VCaP (cell line): Measurements from ENCODE around the gene ADD3.

Experiments
- H3K27ac ChIP-seq: fragments of 450-650 bp; 2 replicates; pipeline ENCODE4 v1.5.1; 2017
- CTCF ChIP-seq: fragments of 450-650 bp; conservative IDR thresholded peaks from 2 replicates; pipeline ENCODE4 v1.5.1; 2017; ENCODE audit warnings: mild to moderate bottlenecking, moderate library complexity

Gene ADD3

DNA sequence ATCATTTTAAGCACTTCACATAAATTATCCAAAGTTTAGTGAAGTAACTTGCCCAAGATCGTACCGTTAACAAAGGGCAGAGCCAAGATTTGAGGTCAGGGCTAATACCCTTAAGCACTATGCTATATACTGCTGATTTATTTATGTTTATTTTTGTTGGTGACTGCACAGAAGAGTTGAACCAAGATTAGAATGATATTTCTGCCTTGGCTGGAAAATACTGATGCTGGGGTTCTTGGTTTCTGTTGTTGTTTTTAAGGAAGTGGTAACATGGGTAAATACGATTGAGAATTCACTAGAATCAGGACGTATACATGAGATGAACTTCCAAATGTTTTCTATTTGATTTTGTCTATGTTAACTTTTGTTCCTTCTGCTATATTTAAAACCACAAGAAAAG is 9.3 kb downstream of the ADD3 start:
- H3K27ac ChIP-seq = no peak overlapping the region
- TF ChIP-seq CTCF = no peak

DNA sequence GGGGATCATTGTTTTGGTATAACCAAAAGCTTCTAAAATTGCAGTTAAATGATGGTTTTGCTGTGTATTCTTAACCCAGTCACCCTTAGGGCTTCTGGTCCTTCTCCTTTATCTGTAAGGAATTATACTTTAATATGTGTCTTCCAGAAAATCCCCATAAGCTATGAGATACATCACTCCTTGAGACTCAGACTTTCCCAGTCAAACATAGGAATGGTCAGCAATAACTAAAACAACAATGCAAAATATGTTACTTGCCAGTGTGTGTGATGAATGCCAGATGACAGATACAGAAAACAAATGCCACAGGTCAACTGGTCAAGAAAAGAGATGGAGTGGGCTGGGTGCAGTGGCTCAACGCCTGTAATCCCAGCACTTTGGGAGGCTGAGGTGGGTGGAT is 10.1 kb downstream of the ADD3 start:
- H3K27ac ChIP-seq = no peak overlapping the region
- TF ChIP-seq CTCF = no peak

DNA sequence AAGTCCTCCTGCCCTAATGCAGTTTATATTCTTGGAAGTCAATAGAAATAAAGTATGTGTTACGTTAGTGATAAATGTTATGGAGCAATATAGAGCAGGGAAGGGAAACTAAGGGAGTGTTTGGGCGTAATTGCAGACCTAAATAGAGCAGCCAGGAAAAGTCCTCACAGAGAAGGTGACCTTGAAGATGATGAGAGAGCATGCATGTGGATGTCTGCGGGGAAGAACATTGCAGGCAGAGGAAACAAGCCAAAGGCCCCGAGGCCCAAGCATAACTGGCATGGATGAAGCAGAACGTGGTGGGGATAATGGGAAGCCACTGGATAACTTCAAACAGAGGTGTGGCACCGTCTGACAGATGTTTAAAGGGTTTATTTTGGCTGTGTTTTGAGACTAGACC is 12.5 kb downstream of the ADD3 start:
- H3K27ac ChIP-seq = no peak overlapping the region
- no peak for TF ChIP-seq CTCF

DNA sequence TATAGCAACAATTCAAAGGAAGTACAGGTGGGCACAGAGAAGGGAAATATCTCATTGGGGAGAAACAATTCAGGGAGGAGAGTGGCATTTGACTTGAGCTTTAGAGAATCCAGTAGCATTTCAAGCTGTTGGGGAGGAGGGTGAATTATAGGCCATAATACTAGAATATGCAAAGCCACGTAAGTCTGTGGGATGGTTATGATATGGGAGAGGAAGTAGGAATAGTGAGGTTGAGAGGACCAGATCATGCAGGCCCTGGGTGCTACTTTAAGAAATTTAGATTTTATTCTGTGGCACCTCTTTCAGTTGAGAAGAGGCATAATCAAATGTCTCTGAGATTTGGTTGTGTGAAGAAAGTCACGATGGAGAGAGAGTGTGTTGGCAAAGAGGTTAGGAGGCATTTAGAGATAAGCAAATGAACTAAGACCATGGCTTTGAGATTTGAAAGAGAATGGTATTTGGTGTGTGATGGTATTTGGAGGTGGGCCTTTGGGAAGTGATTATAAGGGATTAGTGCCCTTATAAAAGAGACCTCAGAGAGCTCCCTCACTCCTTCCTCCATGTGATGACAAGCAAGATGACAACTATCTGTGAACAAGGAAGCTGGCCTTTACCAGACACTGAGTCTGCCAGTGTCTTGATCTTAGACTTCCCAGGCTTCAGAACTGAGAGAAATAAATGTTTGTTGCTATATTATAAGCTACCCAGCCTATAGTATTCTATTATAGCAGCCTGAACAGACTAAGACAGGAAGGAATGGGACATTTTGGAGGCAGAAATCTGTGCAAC is 15.1 kb downstream of the ADD3 start:
- TF ChIP-seq CTCF = no peak
- H3K27ac ChIP-seq = no peak overlapping the region

- no peak for TF ChIP-seq CTCF
- no peak overlapping the region for H3K27ac ChIP-seq
Observed at GRCh38 chr10:110023785-110024465, 16.1 kb downstream of the ADD3 start.

- no peak for TF ChIP-seq CTCF
- no peak overlapping the region for H3K27ac ChIP-seq
Observed at GRCh38 chr10:110029450-110029849, 21.7 kb downstream of the ADD3 start.

DNA sequence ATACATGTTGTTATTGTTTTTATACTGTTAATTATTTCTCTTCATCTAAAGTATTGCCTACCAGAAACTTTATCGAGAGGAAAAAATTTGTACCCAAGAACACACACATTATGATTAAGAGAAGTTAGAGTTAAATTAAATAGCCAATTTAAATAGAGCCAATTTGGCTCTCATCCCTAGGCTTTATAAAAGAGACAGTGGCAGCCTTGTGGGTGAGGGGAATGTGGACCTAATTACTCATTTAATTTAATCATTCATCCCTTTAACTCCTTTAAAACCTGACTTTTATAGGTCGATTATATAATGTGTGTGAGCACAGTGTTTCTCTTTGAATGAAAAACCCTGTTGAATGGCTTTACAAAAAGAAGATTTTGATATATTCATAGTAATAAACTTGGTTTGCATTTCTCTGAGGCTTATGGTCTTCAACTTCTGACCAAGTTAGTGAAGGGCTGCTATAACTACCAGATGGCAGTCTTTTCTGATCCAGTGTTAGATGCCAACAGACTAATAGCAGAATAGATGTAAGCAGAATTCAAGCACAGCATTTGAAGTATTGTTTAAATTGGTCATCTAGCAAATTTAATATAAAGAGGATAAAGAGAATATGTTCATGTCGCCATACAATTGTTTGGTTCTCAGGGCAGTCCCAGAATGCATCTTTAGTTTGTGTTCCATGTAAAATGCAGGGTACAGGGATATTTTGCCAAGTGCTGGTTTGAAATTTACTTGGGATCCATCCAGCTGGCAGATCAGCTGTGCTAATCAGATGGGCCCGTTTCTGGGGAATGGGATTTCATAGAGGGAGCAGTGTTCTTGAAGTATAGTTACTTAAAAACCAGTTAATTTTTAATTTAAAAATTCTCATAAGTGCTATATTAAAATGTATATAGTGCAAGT is 25.3 kb downstream of the ADD3 start:
- H3K27ac ChIP-seq = peak overlapping the region; percentile 54
- TF ChIP-seq CTCF = no peak
